BLaER1 (cell line): ENCODE data around the gene PTPRM.

Experiments used
- H3K27ac ChIP-seq: shearing (Covaris generic); formaldehyde crosslinking; 2 replicates; pipeline ENCODE4 v1.8.1; 2022
- H3K27me3 ChIP-seq: shearing (Covaris generic); formaldehyde crosslinking; 2 replicates; pipeline ENCODE4 v1.8.1; 2022
- H3K36me3 ChIP-seq: shearing (Covaris generic); formaldehyde crosslinking; 2 replicates; pipeline ENCODE4 v1.8.1; 2022
- H3K4me1 ChIP-seq: shearing (Covaris generic); formaldehyde crosslinking; 2 replicates; pipeline ENCODE4 v1.8.1; 2022
- H3K4me2 ChIP-seq: shearing (Covaris generic); formaldehyde crosslinking; 2 replicates; pipeline ENCODE4 v1.8.1; 2022
- H3K4me3 ChIP-seq: shearing (Covaris generic); formaldehyde crosslinking; 2 replicates; pipeline ENCODE4 v1.8.1; 2022
- H3K9ac ChIP-seq: shearing (Covaris generic); formaldehyde crosslinking; 2 replicates; pipeline ENCODE4 v1.8.1; 2022
- H3K9me3 ChIP-seq: shearing (Covaris generic); formaldehyde crosslinking; 2 replicates; pipeline ENCODE4 v1.8.1; 2022
- H4K20me1 ChIP-seq: shearing (Covaris generic); formaldehyde crosslinking; 2 replicates; pipeline ENCODE4 v1.8.1; 2022
- Cebpa-rat ChIP-seq: shearing (Covaris generic); IDR thresholded peaks from 2 replicates; pipeline ENCODE4 v1.8.1; 2022

The PTPRM gene

GRCh38 chr18:7807936-7808453, 240.9 kb downstream of the PTPRM start:
- no peak overlapping the region for H3K27ac ChIP-seq
- H3K9ac ChIP-seq, result no peak overlapping the region
- H4K20me1 ChIP-seq, result no peaks in the 10 kb centered on the region
- peaks cover 8% of the 10 kb centered on the region for H3K4me1 ChIP-seq
- H3K9me3 ChIP-seq, result peaks cover 4% of the 10 kb centered on the region; the same call in 1 of the 2 replicates
- no peaks in the 10 kb centered on the region for H3K27me3 ChIP-seq
- no peaks in the 10 kb centered on the region for H3K36me3 ChIP-seq
- no peak for TF ChIP-seq Cebpa-rat
- H3K4me3 ChIP-seq, result no peak overlapping the region
- H3K4me2 ChIP-seq, result no peak overlapping the region

- Histone ChIP-seq H3K4me2 (peak overlapping the region; percentile 23), H3K36me3 (no peaks in the 10 kb centered on the region), H3K4me3 (no peak overlapping the region), H3K27ac (no peak overlapping the region), H3K4me1 (peaks cover 8% of the 10 kb centered on the region), H3K9ac (no peak overlapping the region), H4K20me1 (no peaks in the 10 kb centered on the region), H3K27me3 (no peaks in the 10 kb centered on the region), H3K9me3 (peaks cover 13% of the 10 kb centered on the region)
- TF ChIP-seq Cebpa-rat, result no peak
Observed at GRCh38 chr18:7808992-7809391, 241.9 kb downstream of the PTPRM start.

- Histone ChIP-seq H3K9ac (no peak overlapping the region), H4K20me1 (no peaks in the 10 kb centered on the region), H3K9me3 (peaks cover 18% of the 10 kb centered on the region), H3K4me2 (peak overlapping the region; percentile 23), H3K27ac (no peak overlapping the region), H3K4me3 (no peak overlapping the region), H3K27me3 (no peaks in the 10 kb centered on the region), H3K4me1 (peaks cover 8% of the 10 kb centered on the region), H3K36me3 (no peaks in the 10 kb centered on the region)
- TF ChIP-seq Cebpa-rat, result no peak
Observed at GRCh38 chr18:7809455-7809854, 242.3 kb downstream of the PTPRM start.

GRCh38 chr18:7809978-7810377, 242.9 kb downstream of the PTPRM start:
- Histone ChIP-seq H3K9me3 (peaks cover 23% of the 10 kb centered on the region), H3K4me1 (peaks cover 8% of the 10 kb centered on the region), H4K20me1 (no peaks in the 10 kb centered on the region), H3K36me3 (no peaks in the 10 kb centered on the region), H3K27me3 (no peaks in the 10 kb centered on the region), H3K4me3 (no peak overlapping the region), H3K9ac (no peak overlapping the region), H3K27ac (no peak overlapping the region), H3K4me2 (no peak overlapping the region)
- no peak for TF ChIP-seq Cebpa-rat

- no peak for TF ChIP-seq Cebpa-rat
- Histone ChIP-seq H4K20me1 (no peaks in the 10 kb centered on the region), H3K9me3 (peaks cover 36% of the 10 kb centered on the region), H3K4me3 (no peak overlapping the region), H3K36me3 (no peaks in the 10 kb centered on the region), H3K9ac (no peak overlapping the region), H3K4me1 (peaks cover 8% of the 10 kb centered on the region), H3K27ac (no peak overlapping the region), H3K4me2 (no peak overlapping the region), H3K27me3 (no peaks in the 10 kb centered on the region)
Observed at GRCh38 chr18:7812431-7813063, 245.4 kb downstream of the PTPRM start.

- no peaks in the 10 kb centered on the region for H4K20me1 ChIP-seq
- no peak overlapping the region for H3K4me3 ChIP-seq
- no peak for TF ChIP-seq Cebpa-rat
- no peak overlapping the region for H3K4me2 ChIP-seq
- no peak overlapping the region for H3K9ac ChIP-seq
- no peaks in the 10 kb centered on the region for H3K36me3 ChIP-seq
- no peak overlapping the region for H3K27ac ChIP-seq
- peaks cover 36% of the 10 kb centered on the region for H3K9me3 ChIP-seq
- H3K27me3 ChIP-seq, result no peaks in the 10 kb centered on the region
- peaks cover 8% of the 10 kb centered on the region for H3K4me1 ChIP-seq
Observed at GRCh38 chr18:7813131-7813530, 246.0 kb downstream of the PTPRM start.

GRCh38 chr18:7814754-7815315, 247.7 kb downstream of the PTPRM start:
- TF ChIP-seq Cebpa-rat, result no peak
- no peak overlapping the region for H3K9ac ChIP-seq
- H3K36me3 ChIP-seq, result no peaks in the 10 kb centered on the region
- peak overlapping the region; percentile 22; the same call in 1 of the 2 replicates for H3K4me3 ChIP-seq
- no peak overlapping the region for H3K27ac ChIP-seq
- no peaks in the 10 kb centered on the region for H3K27me3 ChIP-seq
- no peaks in the 10 kb centered on the region for H4K20me1 ChIP-seq
- no peak overlapping the region for H3K4me2 ChIP-seq
- H3K9me3 ChIP-seq, result peaks cover 36% of the 10 kb centered on the region
- no peaks in the 10 kb centered on the region for H3K4me1 ChIP-seq

GRCh38 chr18:7815787-7816186, 248.7 kb downstream of the PTPRM start:
- Histone ChIP-seq H3K27me3 (no peaks in the 10 kb centered on the region), H4K20me1 (no peaks in the 10 kb centered on the region), H3K36me3 (no peaks in the 10 kb centered on the region), H3K4me1 (peaks cover 3% of the 10 kb centered on the region; the same call in 1 of the 2 replicates), H3K9ac (no peak overlapping the region), H3K27ac (no peak overlapping the region), H3K4me2 (no peak overlapping the region), H3K4me3 (no peak overlapping the region), H3K9me3 (peaks cover 36% of the 10 kb centered on the region)
- TF ChIP-seq Cebpa-rat, result no peak

GRCh38 chr18:7817575-7818230, 250.6 kb downstream of the PTPRM start:
- Histone ChIP-seq H3K36me3 (no peaks in the 10 kb centered on the region), H3K27me3 (no peaks in the 10 kb centered on the region), H3K4me3 (no peak overlapping the region), H3K9me3 (peaks cover 35% of the 10 kb centered on the region), H3K27ac (no peak overlapping the region), H3K9ac (no peak overlapping the region), H4K20me1 (no peaks in the 10 kb centered on the region), H3K4me2 (no peak overlapping the region), H3K4me1 (peaks cover 23% of the 10 kb centered on the region)
- TF ChIP-seq Cebpa-rat, result no peak

- Histone ChIP-seq H3K27me3 (no peaks in the 10 kb centered on the region), H3K27ac (peak overlapping the region; percentile 55), H3K4me1 (peaks cover 38% of the 10 kb centered on the region), H3K4me3 (no peak overlapping the region), H4K20me1 (no peaks in the 10 kb centered on the region), H3K9ac (no peak overlapping the region), H3K4me2 (peak overlapping the region; percentile 78), H3K36me3 (no peaks in the 10 kb centered on the region), H3K9me3 (no peaks in the 10 kb centered on the region)
- no peak for TF ChIP-seq Cebpa-rat
Observed at GRCh38 chr18:7821784-7822183, 254.7 kb downstream of the PTPRM start.
